ENCODE results near the gene RBMS1. TPM values are rescaled to one million over a fixed set of nuclear protein-coding genes. Genes with fewer than 3 reads are reported as not detected.

RBMS1 gene
- total RNA-seq, 2 donors from 2014 or later = 109 to 125 TPM

DNA sequence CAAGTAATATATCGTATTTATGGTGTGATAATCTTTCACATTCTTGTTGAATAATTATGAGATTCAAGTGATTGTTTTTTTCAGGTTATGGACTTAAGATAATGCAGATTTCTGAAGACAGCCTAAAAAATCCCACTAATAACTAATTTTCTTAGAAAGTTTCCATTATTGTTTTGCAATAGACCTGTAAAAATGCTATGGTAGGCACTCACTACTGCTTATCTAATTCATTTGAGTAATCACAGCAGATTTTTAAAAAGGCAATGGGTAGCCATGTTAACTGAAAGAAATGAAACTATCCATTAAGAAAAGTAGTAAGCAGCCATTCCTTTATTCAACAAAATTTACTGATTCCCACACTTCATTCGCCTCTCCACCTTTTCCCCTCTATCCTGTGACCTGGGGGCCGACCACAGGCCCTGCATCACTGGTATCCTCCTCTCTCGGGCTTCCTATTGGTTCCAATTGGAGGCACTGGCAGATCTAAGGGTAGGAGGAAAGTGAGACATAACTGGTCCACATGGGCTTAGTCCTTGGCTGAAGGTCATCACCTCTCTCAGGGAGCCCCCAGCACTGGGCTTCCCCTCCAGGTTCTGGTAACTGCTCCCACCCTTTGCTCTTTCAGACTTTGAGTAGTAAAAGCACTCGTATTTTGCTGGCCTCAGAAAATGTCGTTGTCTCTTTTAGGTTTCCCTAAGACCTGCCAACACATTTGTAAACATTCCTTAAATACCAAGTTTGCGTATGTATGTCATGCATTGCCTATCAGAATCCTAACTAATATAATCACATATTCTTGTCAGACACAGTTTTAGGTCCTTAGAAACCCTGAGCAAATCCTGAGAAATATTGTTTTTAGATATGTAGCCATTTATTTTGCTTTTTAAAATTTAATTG, 18.5 kb downstream of the RBMS1 start:
- no peak for DNase-seq (ENCODE audit: low spot score)
- intact Hi-C loops (cut with DNase I) = loop anchor here in 1 of 2 donors (10.0 kb wide), 1 partner anchor 140 kb away; no protein-coding TSS in a partner anchor

DNA sequence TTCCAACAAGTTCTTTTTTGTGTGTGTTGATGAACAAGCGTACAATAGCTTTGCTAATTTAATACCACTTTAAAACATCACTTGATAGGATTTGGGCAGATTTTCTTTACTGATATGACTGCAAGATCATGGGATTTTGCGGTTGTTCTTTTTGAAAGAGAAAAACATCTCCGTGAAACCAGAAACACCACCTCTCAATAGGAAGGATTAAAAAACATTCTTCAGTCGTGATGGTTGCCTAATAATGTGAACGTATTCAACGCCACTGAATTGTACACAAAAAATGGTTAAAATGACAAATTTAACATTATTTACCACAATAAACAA, 19.3 kb downstream of the RBMS1 start:
- intact Hi-C loops (cut with DNase I) = loop anchor here in 1 of 2 donors (10.0 kb wide), 1 partner anchor 139 kb away; no protein-coding TSS in a partner anchor
- DNase-seq (ENCODE audit: low spot score) = no peak

- DNase-seq (ENCODE audit: low spot score) = no peak
- intact Hi-C loops (cut with DNase I) = loop anchor here in 1 of 2 donors (10.0 kb wide), 1 partner anchor 139 kb away; no protein-coding TSS in a partner anchor
Measured at GRCh38 chr2:160473468-160474318, 19.9 kb downstream of the RBMS1 start.

DNA sequence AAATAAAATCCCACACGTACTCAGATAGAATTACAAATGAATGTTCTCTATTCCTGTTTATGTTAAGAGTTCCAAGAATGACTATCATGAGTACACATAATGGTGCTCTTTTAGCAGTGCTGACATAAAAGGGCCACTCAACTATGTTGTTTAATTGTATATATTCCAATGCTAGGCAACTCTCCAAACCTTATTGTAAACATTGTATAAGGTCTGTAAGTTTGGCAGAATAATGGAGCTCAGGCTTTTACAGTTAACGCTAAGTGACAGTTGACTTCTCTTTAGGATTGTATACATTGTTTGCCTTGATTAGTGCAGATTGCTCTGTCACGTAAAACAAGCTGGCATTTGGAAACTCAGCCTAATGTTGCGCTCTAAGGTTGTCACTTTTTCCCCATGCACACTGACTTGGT, 20.8 kb downstream of the RBMS1 start:
- no peak for DNase-seq (ENCODE audit: low spot score)
- intact Hi-C loops (cut with DNase I) = loop anchor here in 1 of 2 donors (10.0 kb wide), 1 partner anchor 138 kb away; no protein-coding TSS in a partner anchor

DNA sequence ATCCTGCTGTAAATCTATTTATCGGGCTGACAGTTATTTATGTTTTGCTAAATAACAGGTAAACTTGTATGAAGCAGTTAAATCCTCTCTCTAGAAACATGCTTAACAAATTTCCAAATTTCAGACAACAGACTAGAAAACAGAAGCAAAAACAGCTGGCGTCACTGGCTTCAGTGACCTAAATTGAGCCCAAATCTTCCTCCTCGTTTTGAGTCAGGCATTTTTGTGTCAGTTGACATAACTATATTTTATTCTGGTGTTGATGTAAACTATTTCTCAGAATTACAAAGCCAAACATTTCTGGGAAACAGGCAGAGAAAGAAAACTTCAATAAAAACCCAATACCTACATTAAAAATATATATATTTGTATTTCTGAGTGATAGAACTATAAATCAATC, 21.7 kb downstream of the RBMS1 start:
- intact Hi-C loops (cut with DNase I) = loop anchor here in 1 of 2 donors (10.0 kb wide), 1 partner anchor 137 kb away; no protein-coding TSS in a partner anchor

GRCh38 chr2:160469621-160470204, 23.9 kb downstream of the RBMS1 start:
- intact Hi-C loops (cut with DNase I) = loop anchor here in 1 of 2 donors (10.0 kb wide), 1 partner anchor 135 kb away; no protein-coding TSS in a partner anchor
- DNase-seq (ENCODE audit: low spot score) = no peak

More for the DNA sequence above, 21.7 kb downstream of the RBMS1 start:
- peak; percentile 38 for DNase-seq (ENCODE audit: low spot score)

GRCh38 chr2:160469164-160469563, 24.4 kb downstream of the RBMS1 start:
- DNase-seq (ENCODE audit: low spot score) = no peak
- intact Hi-C loops (cut with DNase I) = no loop called here

DNA sequence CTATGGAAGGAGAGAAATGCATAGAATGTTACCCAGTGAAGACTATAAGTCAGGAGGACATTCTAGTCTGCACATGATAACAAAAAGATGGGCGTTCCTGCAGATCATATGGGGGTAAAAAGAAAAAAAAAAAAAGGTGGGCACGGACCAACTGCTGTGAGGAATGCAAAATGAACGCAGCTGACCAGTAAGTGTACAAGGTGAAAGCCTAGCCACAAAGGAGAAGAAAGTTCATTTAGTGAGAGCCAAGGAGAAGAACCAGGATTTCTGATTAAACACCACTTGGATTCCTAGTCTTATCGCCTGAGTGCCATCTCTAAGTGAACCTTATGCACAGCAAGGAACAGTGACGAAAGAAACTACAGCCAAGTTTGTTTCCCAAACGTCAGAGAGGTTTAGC, 26.5 kb downstream of the RBMS1 start:
- intact Hi-C loops (cut with DNase I) = no loop called here
- no peak for DNase-seq (ENCODE audit: low spot score)

DNA sequence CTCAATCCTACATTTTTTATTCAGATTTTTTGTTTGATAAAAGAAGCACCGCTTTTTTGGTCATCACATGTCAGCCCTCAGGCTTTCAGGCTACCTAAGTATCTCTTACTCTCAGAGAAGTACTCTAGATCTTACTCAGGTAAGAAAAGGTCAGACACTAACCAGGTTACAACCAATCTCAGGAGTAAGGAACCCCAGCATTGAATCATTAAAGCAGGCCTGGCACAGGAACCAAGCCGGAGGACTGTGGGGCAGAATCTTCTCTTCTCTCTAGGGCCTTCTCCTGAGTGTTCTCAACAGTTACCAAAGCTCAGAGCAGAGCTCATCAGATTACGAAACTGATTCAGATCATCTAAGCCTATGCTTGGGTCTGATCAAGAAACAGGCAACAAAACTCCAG, 28.2 kb downstream of the RBMS1 start:
- DNase-seq (ENCODE audit: low spot score) = no peak
- intact Hi-C loops (cut with DNase I) = no loop called here

GRCh38 chr2:160465002-160465401, 28.6 kb downstream of the RBMS1 start:
- intact Hi-C loops (cut with DNase I) = no loop called here
- no peak for DNase-seq (ENCODE audit: low spot score)

DNA sequence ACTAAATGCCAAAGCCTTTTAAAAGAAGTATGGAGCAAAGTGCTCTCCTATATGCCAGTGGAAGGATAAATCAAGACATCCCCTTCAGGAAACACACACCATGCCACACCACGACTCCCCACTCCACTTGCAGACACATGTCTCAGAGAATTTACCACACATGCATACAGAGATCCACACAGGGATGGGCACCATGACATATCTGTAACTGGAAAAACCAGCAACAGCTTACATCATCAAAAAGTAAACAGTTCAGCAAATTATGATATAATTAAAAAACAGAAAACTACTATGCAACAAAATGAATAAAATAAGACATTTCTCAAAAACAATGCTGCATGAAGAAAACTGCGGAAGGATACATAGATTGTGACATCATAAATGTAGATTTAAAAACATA, 29.6 kb downstream of the RBMS1 start:
- intact Hi-C loops (cut with DNase I) = no loop called here
- no peak for DNase-seq (ENCODE audit: low spot score)

GRCh38 chr2:160463245-160463644, 30.4 kb downstream of the RBMS1 start:
- no peak for DNase-seq (ENCODE audit: low spot score)
- intact Hi-C loops (cut with DNase I) = no loop called here

GRCh38 chr2:160460333-160460731, 33.3 kb downstream of the RBMS1 start:
- intact Hi-C loops (cut with DNase I) = no loop called here
- DNase-seq (ENCODE audit: low spot score) = no peak

- intact Hi-C loops (cut with DNase I) = no loop called here
- no peak for DNase-seq (ENCODE audit: low spot score)
Measured at GRCh38 chr2:160459538-160460332, 33.9 kb downstream of the RBMS1 start.

DNA sequence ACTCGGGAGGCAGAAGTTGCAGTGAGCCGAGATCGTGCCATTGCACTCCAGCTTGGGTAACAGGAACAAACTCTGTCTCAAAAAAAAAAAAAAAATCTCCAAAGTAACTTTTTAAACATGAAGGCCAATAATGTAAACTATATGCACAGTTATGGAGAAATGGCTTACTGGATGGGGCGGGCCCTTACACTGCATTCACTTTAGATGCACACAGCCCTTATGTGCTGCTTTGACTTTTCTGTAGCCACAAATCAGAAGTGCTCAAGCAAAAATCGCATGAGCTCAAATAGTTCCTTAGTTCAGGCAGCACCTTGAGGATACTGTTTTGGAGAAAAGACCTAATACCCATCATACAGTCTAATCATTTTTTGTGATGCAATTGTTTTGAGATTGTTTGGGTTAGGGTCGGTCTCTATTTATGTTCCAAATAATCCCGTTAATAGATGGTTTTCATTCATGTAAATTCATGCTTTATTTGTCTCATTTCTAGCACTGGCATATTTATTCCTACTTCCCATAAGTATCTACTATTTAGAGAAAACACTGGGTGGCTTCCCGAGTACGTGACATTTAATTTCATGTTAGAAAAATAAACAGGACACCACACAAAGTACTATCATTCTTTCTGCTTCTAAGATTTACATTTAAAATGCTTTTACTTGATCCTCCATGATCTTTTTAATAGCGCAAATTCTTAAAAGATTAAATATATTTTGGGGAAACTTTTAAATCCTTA, 34.7 kb downstream of the RBMS1 start:
- DNase-seq (ENCODE audit: low spot score) = no peak
- intact Hi-C loops (cut with DNase I) = no loop called here

- no peak for DNase-seq (ENCODE audit: low spot score)
- intact Hi-C loops (cut with DNase I) = no loop called here
Measured at GRCh38 chr2:160457588-160457987, 36.0 kb downstream of the RBMS1 start.

GRCh38 chr2:160454070-160454797, 39.4 kb downstream of the RBMS1 start:
- no peak for DNase-seq (ENCODE audit: low spot score)
- intact Hi-C loops (cut with DNase I) = no loop called here

All from posterior vena cava (tissue), 2 donors.